Body of pancreas (tissue), 4 donors: Measurements from ENCODE around the gene SNRPD3. TPM values are rescaled to one million over a fixed set of nuclear protein-coding genes. Genes with fewer than 3 reads are reported as not detected.
A peak's percentile ranks its signal among the peaks of the same experiment; 100 is the strongest.

Experiments
- ATAC-seq: fragments of 150-250 bp; one replicate; pipeline ENCODE4 v1.9.1; 2016
- DNase-seq, 4 donors: peaks; one replicate each; pipeline ENCODE4 v3.0.0-alpha.2; 2019
- H3K27ac ChIP-seq, 4 donors: fragments of 200-600 bp; sonication (generic); 1 replicate in 3 of 4; 2 replicates in 1 of 4; pipeline versions ENCODE4 v1.5.1 to v1.6.1; 2016 to 2019; ENCODE audit warnings: mild to moderate bottlenecking in 1 of 4, mixed read lengths in 1 of 4, moderate library complexity in 1 of 4
- H3K27me3 ChIP-seq, 2 donors: fragments of 200-600 bp; sonication (generic); one replicate each; pipeline ENCODE4 v1.6.0; 2016; ENCODE audit warnings: mild to moderate bottlenecking in 1 of 2
- H3K36me3 ChIP-seq, 2 donors: fragments of 200-600 bp; sonication (generic); replicated peaks in 1 of 2; 2 replicates each; pipeline ENCODE4 v1.5.1; 2016; ENCODE audit warnings: low read depth in 2 of 2; ENCODE audit not compliant: insufficient read depth in 1 of 2
- H3K4me1 ChIP-seq: fragments of 200-600 bp; sonication (generic); one replicate; pipeline ENCODE4 v1.6.0; 2016
- H3K4me3 ChIP-seq, 2 donors: fragments of 200-600 bp; sonication (generic); 1 replicate in 1 of 2; 2 replicates in 1 of 2; pipeline ENCODE4 v1.5.1; 2016 to 2019
- H3K9me3 ChIP-seq, 3 donors: fragments of 200-600 bp; sonication (generic); 1 replicate in 2 of 3; 2 replicates in 1 of 3; pipeline ENCODE4 v1.5.1; 2016
- POLR2A ChIP-seq, 3 donors: fragments of 450-650 bp; IDR thresholded peaks; one replicate each; pipeline ENCODE4 v1.6.1; 2016; ENCODE audit warnings: antibody characterized with exemption in 3 of 3, mild to moderate bottlenecking in 2 of 3
- WGBS, 2 donors: methylation state at CpG; one replicate each; pipeline ENCODE4 v1.1.5; 2017; 5-methylcytosine and 5-hydroxymethylcytosine counted together
- intact Hi-C: fragments of 100-400 bp; cut with DNase I; formaldehyde crosslinking; loops from one replicate; pipeline ENCODE4 v1.15.1; 2023
- total RNA-seq, 2 donors: library from RNA; depleted of rRNA; stranded (reverse); fragments of >200 nt; gene quantifications; one replicate each; pipeline ENCODE4 v1.1.0, GENCODE V29; 2016
- TF ChIP-seq, protein P1 (sequence below), 7 experiments: fragments of 450-650 bp in 4 of 7; fragments of 200-600 bp in 3 of 7; sonication (generic) in 3 of 7; IDR thresholded peaks; one replicate each; pipeline ENCODE4 v1.5.1; 2016 to 2019; ENCODE audit warnings: antibody characterized with exemption in 7 of 7

Gene SNRPD3
- total RNA-seq, 2 donors from 2014 or later: 30.4 to 65.6 TPM

DNA sequence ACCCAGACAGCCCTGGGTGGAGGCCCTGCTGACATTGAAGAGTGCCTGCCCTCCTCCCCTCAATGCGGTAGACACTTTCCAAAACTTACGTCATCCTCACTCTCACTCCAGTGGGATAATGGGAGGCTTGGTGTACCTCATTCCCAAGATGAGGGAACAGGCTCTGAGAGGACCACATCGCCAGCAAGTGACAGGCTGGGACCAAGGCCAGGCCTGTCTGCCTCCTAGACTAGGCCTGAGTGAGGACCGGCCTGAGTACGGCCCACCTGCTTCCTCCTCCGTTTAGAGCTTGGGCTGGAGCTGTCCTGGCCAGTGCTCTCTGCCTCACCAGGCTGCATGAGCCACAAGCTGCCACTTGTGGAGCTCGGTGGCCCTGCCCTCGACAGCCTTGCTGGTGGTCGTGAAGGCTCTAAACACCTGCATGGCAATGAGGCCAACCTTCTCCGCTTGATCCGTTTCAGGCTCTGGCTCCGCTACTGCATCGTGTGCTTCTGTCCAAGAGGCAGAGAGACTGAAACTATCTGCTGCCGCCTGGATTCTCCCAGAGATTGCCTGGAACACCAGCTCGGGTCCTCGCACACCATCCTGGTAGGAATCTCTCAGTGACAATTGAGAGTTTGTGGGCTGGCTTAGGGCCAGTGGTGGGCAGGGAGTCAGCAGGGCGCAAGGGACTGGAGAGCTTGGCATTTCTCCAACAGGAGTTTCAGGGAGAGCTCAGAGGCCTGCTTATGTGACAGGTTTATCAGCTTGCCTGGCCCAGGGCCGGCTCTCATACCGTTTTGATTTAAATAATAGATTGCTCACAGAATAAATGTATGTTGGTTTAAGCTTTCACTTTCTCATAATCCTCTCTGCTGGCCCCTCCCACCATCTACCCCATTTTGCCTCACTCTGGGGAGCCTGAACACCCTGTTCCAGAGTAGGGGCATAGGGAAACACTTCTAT lies 27.7 kb downstream of the SNRPD3 start:
- ATAC-seq: peak; percentile 34
- peak; percentile 33 to 64 (median 52) for DNase-seq
- no peaks in the 10 kb centered on the region for H3K27me3 ChIP-seq
- peak overlapping the region; percentile 26 to 78 (median 70) for H3K27ac ChIP-seq
- H3K9me3 ChIP-seq: no peaks in the 10 kb centered on the region
- TF ChIP-seq, protein P1, sequence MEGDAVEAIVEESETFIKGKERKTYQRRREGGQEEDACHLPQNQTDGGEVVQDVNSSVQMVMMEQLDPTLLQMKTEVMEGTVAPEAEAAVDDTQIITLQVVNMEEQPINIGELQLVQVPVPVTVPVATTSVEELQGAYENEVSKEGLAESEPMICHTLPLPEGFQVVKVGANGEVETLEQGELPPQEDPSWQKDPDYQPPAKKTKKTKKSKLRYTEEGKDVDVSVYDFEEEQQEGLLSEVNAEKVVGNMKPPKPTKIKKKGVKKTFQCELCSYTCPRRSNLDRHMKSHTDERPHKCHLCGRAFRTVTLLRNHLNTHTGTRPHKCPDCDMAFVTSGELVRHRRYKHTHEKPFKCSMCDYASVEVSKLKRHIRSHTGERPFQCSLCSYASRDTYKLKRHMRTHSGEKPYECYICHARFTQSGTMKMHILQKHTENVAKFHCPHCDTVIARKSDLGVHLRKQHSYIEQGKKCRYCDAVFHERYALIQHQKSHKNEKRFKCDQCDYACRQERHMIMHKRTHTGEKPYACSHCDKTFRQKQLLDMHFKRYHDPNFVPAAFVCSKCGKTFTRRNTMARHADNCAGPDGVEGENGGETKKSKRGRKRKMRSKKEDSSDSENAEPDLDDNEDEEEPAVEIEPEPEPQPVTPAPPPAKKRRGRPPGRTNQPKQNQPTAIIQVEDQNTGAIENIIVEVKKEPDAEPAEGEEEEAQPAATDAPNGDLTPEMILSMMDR (IDR thresholded peaks at IDR 0.05): no peak
- TF ChIP-seq POLR2A (IDR thresholded peaks at IDR 0.05): no peak
- peaks cover 47% of the 10 kb centered on the region for H3K4me1 ChIP-seq
- H3K4me3 ChIP-seq: no peak overlapping the region
- H3K36me3 ChIP-seq: no peaks in the 10 kb centered on the region
- WGBS, 2 donors: 41% methylated on average over 6 to 19 of the region's 19 CpGs
- intact Hi-C loops: no loop called here

DNA sequence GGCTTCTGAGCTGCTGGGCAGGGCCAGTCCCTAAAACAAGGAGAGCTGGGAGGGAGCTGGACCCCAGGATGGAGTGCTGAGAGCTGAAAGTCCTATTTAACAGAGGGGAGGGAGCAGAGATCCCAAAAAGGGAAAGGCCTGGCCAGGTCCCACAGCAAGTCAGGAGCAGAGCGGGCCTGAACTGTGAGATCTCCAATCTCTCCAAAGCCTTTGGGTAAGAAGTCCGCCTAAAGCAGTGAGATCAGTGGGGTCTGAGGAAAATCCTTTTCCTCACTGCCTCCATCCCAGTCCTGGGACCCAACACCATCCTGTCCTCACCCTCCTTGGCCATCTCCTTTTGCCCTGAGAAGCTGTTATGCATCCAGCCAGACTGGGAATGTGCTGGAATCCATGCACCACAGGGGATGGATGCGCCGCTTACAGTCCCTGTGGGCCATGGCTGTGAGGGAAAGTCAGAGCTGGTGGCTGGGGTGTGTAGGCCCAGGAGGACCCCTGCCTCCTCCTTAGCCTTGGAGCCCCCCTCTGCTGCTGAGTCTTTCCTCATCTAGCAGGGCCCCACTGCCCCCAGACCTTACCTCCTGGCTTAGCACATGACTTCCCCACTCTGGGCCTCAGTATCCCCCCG lies 28.5 kb downstream of the SNRPD3 start:
- 86 to 89% methylated on average over 3 to 5 of the region's 5 CpGs for WGBS, 2 donors

DNA sequence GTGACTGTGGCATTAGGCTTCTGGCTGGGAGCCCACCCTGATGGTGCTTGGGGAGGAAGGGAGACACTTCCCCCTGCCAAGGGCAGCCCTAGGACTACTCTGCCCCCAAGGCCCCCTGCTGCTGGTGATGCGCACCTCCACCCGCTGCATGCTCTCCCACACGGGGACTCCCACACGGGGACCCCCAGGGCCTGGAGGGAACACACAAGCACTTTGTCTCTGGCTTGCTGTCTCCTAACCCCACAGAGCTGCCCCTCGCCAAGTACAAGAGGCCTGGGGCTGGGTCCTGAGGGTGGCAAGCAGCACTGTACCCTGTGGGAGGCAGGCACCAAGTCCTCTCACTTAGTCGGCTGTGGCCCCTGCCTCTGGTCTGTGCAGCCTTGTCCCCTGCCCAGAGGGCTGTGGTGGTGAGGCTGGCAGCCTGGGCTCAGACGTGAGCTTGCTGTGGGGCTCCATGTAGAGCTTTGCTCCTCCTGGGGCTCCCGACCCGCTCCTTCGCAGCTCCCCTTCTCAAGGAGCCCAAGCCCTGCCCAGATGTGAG lies 29.1 kb downstream of the SNRPD3 start:
- Histone ChIP-seq H3K4me1 (peaks cover 55% of the 10 kb centered on the region), H3K36me3 (no peaks in the 10 kb centered on the region), H3K27me3 (no peaks in the 10 kb centered on the region), H3K27ac (peak overlapping the region in 3 of 4 donors; percentile 65 to 78 (median 76)), H3K4me3 (no peak overlapping the region), H3K9me3 (no peaks in the 10 kb centered on the region)
- DNase-seq (no peak), ATAC-seq (no peak)
- TF ChIP-seq, protein P1 (IDR thresholded peaks at IDR 0.05): no peak
- intact Hi-C loops: no loop called here
- WGBS, 2 donors: 66 to 81% methylated on average over 7 to 10 of the region's 10 CpGs

More for the DNA sequence above, 28.5 kb downstream of the SNRPD3 start:
- ATAC-seq (no peak), DNase-seq (no peak)
- Histone ChIP-seq H3K4me3 (no peak overlapping the region), H3K27ac (peak overlapping the region; percentile 26 to 78 (median 70)), H3K9me3 (no peaks in the 10 kb centered on the region), H3K4me1 (peaks cover 50% of the 10 kb centered on the region), H3K36me3 (no peaks in the 10 kb centered on the region), H3K27me3 (no peaks in the 10 kb centered on the region)
- TF ChIP-seq, protein P1 (IDR thresholded peaks at IDR 0.05): no peak
- no peak for TF ChIP-seq POLR2A (IDR thresholded peaks at IDR 0.05)
- intact Hi-C loops: no loop called here

- intact Hi-C loops: no loop called here
- Histone ChIP-seq H3K9me3 (no peaks in the 10 kb centered on the region), H3K4me3 (no peak overlapping the region), H3K27ac (peak overlapping the region in 3 of 4 donors; percentile 65 to 78 (median 76)), H3K27me3 (no peaks in the 10 kb centered on the region), H3K36me3 (no peaks in the 10 kb centered on the region), H3K4me1 (peaks cover 55% of the 10 kb centered on the region)
- TF ChIP-seq, protein P1 (IDR thresholded peaks at IDR 0.05): no peak
- no peak for TF ChIP-seq POLR2A (IDR thresholded peaks at IDR 0.05)
- no peak for ATAC-seq
- WGBS, 2 donors: 94% methylated on average over 2 to 3 of the region's 3 CpGs
- DNase-seq: no peak
These were observed 29.7 kb downstream of the SNRPD3 start for GRCh38 chr22:24585461-24585860.
